Measurements from ENCODE around the gene NR1I2.

DNA sequence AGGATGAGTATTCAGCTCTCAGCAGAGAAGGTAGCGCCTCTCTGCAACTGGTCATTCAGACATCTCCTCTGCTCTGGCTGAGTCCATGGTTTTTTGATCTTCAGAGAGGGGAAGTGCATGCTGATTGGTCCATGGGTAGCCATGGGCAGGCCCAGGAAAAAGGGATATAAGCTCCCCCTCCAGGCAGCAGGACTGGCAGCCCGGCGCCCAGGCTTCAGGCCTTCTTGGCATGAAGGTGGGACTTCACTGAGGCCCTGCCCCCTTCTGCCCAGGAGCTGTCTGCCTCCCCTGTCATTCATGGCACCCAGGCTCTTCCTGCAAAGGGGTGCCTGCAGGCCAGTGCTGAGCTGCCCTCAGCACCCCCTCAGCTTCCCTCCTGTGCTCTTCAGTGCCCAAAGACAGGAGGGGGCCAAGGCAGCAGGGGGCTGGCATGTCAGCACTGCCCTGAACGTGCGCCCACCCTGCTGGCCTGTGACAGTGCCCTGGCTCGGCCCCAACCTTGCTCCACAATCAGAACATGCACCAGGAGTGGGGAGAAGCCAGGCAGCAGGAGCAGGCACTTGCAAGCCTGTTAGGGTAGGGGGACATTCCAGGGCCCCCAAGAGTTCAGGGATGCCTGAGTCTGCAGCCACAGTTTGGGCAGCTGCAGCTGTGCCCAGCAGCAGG, 13.8 kb upstream of the NR1I2 start:
- TF ChIP-seq, protein P1, sequence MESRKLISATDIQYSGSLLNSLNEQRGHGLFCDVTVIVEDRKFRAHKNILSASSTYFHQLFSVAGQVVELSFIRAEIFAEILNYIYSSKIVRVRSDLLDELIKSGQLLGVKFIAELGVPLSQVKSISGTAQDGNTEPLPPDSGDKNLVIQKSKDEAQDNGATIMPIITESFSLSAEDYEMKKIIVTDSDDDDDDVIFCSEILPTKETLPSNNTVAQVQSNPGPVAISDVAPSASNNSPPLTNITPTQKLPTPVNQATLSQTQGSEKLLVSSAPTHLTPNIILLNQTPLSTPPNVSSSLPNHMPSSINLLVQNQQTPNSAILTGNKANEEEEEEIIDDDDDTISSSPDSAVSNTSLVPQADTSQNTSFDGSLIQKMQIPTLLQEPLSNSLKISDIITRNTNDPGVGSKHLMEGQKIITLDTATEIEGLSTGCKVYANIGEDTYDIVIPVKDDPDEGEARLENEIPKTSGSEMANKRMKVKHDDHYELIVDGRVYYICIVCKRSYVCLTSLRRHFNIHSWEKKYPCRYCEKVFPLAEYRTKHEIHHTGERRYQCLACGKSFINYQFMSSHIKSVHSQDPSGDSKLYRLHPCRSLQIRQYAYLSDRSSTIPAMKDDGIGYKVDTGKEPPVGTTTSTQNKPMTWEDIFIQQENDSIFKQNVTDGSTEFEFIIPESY (CRISPR knock-in tag; IDR thresholded peaks at IDR 0.05): no peak
- TF ChIP-seq, protein P2, sequence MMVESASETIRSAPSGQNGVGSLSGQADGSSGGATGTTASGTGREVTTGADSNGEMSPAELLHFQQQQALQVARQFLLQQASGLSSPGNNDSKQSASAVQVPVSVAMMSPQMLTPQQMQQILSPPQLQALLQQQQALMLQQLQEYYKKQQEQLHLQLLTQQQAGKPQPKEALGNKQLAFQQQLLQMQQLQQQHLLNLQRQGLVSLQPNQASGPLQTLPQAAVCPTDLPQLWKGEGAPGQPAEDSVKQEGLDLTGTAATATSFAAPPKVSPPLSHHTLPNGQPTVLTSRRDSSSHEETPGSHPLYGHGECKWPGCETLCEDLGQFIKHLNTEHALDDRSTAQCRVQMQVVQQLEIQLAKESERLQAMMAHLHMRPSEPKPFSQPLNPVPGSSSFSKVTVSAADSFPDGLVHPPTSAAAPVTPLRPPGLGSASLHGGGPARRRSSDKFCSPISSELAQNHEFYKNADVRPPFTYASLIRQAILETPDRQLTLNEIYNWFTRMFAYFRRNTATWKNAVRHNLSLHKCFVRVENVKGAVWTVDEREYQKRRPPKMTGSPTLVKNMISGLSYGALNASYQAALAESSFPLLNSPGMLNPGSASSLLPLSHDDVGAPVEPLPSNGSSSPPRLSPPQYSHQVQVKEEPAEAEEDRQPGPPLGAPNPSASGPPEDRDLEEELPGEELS (CRISPR knock-in tag; IDR thresholded peaks at IDR 0.05; ENCODE audit: borderline replicate concordance): no peak
- TF ChIP-seq TBP (optimal IDR thresholded peaks at IDR 0.05; ENCODE audit: low read depth, low read length): no peak
- TF ChIP-seq ATF3 (IDR thresholded peaks at IDR 0.05): no peak
- TF ChIP-seq ATF3 (CRISPR knock-in tag; conservative IDR thresholded peaks at IDR 0.05): no peak
- no peak for TF ChIP-seq BACH1 (tag; IDR thresholded peaks at IDR 0.05)
- no peak for TF ChIP-seq MAFG (tag; conservative IDR thresholded peaks at IDR 0.05)
- TF ChIP-seq, protein P3, sequence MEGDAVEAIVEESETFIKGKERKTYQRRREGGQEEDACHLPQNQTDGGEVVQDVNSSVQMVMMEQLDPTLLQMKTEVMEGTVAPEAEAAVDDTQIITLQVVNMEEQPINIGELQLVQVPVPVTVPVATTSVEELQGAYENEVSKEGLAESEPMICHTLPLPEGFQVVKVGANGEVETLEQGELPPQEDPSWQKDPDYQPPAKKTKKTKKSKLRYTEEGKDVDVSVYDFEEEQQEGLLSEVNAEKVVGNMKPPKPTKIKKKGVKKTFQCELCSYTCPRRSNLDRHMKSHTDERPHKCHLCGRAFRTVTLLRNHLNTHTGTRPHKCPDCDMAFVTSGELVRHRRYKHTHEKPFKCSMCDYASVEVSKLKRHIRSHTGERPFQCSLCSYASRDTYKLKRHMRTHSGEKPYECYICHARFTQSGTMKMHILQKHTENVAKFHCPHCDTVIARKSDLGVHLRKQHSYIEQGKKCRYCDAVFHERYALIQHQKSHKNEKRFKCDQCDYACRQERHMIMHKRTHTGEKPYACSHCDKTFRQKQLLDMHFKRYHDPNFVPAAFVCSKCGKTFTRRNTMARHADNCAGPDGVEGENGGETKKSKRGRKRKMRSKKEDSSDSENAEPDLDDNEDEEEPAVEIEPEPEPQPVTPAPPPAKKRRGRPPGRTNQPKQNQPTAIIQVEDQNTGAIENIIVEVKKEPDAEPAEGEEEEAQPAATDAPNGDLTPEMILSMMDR (IDR thresholded peaks at IDR 0.05 in 2 of 3, conservative IDR thresholded peaks at IDR 0.05 in 1 of 3; ENCODE audit: insufficient read depth in 2 of 3, low read depth in 1 of 3, low read length in 3 of 3): no peak

All from K562 (cell line).